ENCODE measurements around the gene LAMP1.
"Not testable (repeated sequence)": the region's sequence is repeated elsewhere in the genome, so short reads cannot be mapped to it uniquely, and the experiment has no call there.

LAMP1 gene, protein sequence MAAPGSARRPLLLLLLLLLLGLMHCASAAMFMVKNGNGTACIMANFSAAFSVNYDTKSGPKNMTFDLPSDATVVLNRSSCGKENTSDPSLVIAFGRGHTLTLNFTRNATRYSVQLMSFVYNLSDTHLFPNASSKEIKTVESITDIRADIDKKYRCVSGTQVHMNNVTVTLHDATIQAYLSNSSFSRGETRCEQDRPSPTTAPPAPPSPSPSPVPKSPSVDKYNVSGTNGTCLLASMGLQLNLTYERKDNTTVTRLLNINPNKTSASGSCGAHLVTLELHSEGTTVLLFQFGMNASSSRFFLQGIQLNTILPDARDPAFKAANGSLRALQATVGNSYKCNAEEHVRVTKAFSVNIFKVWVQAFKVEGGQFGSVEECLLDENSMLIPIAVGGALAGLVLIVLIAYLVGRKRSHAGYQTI

DNA sequence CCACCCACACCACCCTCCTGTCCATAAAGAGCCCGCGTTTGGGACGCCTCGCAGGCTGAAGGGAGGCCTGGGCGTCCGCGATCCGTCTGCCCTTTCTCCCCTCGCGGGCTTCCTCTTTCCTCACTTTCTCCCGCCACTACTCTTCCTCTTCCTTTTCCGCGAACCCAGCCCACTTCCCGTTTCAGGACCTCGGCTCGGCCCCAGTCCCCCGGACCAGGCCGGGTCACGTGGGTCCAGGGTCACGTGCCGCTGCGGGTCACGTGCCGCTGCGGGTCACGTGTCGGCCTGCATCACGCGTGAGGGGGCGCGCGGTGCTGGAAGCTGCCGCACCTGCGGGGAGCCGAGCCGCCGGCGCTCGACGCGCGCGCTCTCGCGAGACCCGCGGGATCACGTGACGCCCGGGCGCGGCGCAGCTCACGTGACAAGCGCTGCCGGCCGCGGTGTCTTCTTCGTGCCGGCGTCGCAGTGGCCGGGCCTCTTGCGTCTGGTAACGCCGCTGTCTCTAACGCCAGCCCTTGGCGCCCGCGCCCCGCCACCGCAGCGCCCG is at the start of gene LAMP1:
Gene LAMP1 (plus strand): TSS at position 417 of the 547 bp plus-strand sequence. CDS start 196 bp downstream, outside the sequence.
- in situ Hi-C loops (cut with HindIII; ENCODE audit: low sequenced_read_pairs) = no loop called here

- in situ Hi-C loops (cut with HindIII; ENCODE audit: low sequenced_read_pairs) = no loop called here
Observed at GRCh38 chr13:113252516-113253095, 44.4 kb upstream of the LAMP1 start.

DNA sequence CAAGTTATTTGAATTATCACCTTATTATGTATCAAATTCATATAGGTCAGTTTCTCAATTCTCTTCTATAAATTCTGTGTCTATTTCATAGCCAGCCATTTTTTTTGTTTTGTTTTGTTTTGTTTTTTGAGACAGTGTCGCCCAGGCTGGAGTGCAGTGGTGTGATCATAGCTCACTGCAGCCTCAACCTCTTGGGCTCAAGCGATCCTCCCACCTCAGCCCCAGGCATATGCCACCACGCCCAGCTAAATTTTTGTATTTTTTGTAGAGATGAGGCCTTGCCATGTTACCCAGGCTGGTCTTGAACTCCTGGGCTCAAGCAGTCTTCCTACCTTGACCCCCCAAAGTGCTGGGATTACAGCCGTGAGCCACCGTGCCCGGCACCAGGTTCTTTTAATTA is 39.1 kb upstream of the LAMP1 start:
- in situ Hi-C loops (cut with HindIII; ENCODE audit: low sequenced_read_pairs) = not testable (repeated sequence)

GRCh38 chr13:113258321-113259054 is 38.6 kb upstream of the LAMP1 start:
- in situ Hi-C loops (cut with HindIII; ENCODE audit: low sequenced_read_pairs) = no loop called here

- in situ Hi-C loops (cut with HindIII; ENCODE audit: low sequenced_read_pairs) = no loop called here
Observed at GRCh38 chr13:113260996-113261395, 36.0 kb upstream of the LAMP1 start.

GRCh38 chr13:113263016-113263415 is 34.0 kb upstream of the LAMP1 start:
- in situ Hi-C loops (cut with HindIII; ENCODE audit: low sequenced_read_pairs) = not testable (repeated sequence)

DNA sequence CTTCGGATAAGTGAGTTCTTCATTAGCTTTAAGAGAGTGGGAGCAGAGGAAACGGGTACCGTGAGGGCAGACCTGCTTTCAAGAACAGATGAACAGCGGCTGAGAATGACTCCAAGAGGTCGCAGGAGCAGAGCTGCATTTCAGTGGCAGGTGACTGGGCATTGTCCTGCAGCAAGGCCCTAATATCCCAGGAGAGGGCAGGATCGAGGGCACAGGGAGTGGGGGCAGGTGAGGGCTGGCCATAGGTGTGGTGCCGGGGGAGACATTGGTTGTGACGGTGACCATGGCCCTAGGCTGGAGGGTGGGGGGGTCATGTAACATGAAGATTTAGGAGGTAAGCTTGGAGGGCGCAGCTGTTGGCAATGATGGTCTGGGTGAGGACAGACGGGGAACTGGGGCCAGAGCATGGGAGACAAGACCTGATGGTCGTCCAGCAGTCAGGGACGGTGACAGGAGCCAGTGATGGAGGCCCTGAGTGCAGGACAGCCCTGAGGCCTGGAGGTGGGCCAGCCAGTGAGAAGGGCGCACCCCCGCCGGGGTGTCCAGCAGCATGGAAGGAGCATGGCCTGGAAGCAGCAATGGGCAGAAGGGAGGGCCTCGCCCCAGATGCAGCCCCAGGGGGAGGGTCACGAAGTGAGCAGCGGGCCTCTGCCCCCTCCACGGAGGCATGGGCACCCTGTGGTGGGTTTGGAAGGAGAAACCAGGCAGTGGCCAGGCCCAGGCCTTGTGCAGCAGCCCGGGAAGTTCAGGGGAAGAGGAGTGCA is 29.2 kb upstream of the LAMP1 start:
- in situ Hi-C loops (cut with HindIII; ENCODE audit: low sequenced_read_pairs) = no loop called here

DNA sequence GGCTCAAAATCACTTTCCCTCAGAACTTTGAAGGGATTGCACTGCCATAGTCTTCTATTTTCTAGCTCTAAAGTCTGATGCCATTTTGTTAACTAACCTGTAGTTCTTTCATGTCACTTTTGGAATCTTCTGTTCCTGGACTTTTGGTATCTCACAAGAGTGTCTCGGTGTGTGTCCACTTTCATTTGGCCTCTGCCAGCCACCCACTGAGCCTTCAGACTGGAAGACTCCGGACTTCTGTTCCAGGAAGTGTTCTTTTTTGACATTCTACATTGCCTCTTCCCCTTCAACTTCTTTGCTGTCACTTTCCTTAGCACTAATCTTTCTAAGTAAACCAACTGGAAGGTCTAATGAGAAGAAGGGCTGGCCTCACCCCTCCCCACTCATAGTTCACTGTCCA is 25.0 kb upstream of the LAMP1 start:
- in situ Hi-C loops (cut with HindIII; ENCODE audit: low sequenced_read_pairs) = no loop called here

GRCh38 chr13:113272701-113273181 is 24.3 kb upstream of the LAMP1 start:
- in situ Hi-C loops (cut with HindIII; ENCODE audit: low sequenced_read_pairs) = no loop called here

DNA sequence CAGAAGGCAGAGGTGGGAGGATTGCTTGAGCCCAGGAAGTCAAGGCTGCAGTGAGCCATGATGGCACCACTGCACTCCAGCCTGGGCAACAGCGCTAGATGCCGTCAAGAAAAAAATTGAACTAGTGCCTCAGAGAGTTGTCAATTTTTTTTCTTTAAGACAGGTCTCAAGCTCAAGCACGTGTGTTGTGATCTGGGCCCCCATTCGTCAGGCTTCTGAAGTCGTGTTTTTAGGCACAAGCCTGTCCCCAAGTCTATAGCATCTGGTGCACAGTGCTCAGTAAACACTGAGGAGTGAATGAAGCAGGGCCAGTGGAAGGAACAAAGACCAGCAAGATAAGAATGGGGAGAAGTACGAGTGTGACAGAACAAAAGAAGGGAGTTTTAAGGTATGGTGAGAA is 23.7 kb upstream of the LAMP1 start:
- in situ Hi-C loops (cut with HindIII; ENCODE audit: low sequenced_read_pairs) = no loop called here

GRCh38 chr13:113273851-113274590 is 23.0 kb upstream of the LAMP1 start:
- in situ Hi-C loops (cut with HindIII; ENCODE audit: low sequenced_read_pairs) = no loop called here

DNA sequence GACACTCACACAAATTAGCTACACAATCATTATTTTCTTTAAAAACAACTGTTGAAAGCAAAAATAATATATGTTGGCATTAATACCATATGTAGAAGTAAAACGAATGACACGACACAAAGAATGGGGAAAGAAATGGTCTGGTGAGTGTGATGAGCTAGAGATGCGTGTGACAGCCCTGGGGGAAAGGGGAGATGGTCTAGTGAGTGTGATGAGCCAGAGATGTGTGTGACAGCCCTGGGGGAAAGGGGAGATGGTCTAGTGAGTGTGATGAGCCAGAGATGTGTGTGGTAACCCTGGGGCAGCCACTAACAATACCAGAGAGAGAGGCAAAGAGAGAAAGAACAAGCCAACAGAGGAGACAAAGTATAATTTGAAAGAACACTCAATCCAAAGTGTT is 22.3 kb upstream of the LAMP1 start:
- in situ Hi-C loops (cut with HindIII; ENCODE audit: low sequenced_read_pairs) = no loop called here

DNA sequence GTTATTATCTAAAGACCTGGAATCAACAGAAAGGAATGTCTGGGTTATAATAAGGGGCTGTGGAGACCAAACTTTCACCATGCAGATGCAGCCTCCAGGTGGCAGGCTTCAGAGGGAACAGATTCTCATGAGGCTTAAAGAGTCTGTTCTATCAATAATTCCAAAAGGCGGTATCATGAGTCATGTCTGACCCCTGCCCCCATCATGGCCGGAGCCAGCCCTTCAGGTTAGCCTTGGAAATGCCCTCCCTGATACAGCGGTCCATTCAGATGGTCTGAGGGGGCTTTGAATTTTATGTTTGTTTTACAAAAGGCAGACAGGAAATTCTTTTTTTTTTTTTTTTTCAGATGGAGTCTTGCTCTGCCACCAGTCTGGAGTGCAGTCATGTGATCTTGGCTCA is 21.7 kb upstream of the LAMP1 start:
- in situ Hi-C loops (cut with HindIII; ENCODE audit: low sequenced_read_pairs) = no loop called here

DNA sequence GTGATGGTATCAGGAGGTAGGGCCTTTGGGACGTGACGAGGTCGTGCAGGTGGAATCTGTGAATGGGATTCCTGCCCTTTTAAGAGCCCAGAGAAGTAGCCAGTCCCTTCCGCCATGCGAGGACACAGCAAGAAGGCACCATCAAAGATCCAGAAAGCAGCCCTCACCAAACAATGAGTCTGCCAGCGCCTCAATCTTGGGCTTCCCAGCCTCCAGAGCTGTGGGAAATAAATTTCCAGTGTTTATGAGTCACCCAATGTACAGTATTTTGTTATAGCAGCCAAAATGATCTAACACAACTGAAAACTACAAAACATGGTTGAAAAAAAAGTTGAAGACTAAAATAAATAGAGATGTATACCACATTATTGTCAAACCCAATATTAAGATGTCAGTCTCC is 16.9 kb upstream of the LAMP1 start:
- in situ Hi-C loops (cut with HindIII; ENCODE audit: low sequenced_read_pairs) = no loop called here

- in situ Hi-C loops (cut with HindIII; ENCODE audit: low sequenced_read_pairs) = no loop called here
Observed at GRCh38 chr13:113283904-113284303, 13.1 kb upstream of the LAMP1 start.

DNA sequence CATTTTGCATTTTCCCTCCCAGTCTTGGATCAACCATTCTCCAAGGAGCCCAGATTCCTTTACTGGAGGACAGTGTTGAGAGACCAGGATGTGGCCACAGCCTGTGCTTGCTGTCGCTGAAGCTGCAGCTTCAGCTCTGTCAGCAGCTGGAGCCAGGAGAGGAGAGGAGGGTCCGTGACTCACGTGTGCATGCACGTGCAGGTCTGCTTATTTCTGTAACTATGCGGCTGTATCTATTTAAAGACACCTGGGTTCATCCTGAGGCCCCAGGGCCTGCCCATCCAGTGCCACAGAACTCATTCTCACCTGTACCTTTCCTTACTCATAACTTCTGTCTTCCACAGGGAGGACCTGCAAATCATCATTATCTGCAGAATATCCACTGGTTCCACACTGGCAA is 8.2 kb upstream of the LAMP1 start:
- in situ Hi-C loops (cut with HindIII; ENCODE audit: low sequenced_read_pairs) = no loop called here

DNA sequence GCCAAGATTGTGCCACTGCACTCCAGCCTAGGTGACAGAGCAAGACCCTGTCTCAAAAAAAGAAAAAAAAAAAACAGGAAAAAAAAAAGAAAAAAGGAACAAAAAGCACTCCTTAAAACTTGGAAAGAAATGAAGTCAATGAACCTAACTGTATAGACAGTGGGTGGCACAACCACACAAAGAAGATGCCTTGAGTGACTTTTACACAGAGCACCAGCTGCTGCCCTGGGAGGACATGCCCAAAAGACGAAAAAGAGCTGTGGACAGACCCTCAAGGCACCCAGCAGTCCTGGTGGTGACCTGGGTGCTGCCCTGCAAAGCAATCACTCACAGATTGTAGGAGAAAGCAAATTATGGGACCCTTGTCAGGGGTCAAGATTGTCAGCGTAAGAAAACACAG is 5.9 kb upstream of the LAMP1 start:
- in situ Hi-C loops (cut with HindIII; ENCODE audit: low sequenced_read_pairs) = no loop called here

DNA sequence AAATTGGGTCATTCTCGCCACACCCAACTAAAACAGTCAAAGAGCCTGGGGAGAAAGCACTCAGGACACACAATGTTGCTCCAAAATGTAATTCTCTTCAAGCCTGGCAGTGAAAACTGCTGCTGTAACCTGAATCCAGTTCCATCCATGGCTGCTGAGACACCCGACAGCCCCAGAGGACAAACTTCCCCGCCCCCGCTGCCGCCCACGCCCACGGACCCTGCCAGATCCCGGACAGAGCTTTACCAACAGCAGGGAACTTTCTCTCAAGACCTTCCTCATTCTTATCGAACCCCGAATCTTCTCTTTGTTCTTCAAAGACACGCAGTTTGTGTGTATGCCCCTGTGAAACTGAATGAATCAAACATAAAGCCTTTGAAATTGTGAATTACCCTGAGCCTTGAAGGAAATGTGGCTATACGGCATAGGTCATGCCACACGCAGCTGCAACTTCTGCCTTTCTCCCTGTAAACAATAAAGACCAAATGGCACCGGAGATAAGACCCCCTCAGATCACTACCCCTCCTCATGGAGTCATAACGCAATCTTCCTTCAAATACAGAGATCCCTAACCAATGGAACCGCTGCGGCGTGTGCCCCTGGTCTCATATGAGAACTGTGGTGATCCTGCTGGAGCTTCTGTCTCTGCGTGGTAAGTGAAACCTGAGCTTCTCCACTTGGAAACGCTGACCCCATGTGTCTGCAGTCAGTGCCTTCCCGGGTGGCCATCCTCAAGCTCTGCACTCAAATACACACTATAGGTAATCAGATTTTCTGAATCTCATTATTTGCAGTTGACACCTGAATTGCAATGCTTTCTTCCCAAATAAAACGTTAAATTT is 4.8 kb upstream of the LAMP1 start:
- in situ Hi-C loops (cut with HindIII; ENCODE audit: low sequenced_read_pairs) = no loop called here

GRCh38 chr13:113293686-113294085 is 3.4 kb upstream of the LAMP1 start:
- in situ Hi-C loops (cut with HindIII; ENCODE audit: low sequenced_read_pairs) = no loop called here
